KBM-7 (cell line): ENCODE measurements around the gene ADAMTS16.

Experiments used
- DNase-seq: peaks from one replicate; pipeline ENCODE4 v3.0.0-alpha.2; 2015
- in situ Hi-C: fragments of 300-500 bp; cut with MboI; formaldehyde crosslinking; loops from 2 replicates; pipeline ENCODE4 v1.14.3; 2020; ENCODE audit warnings: low sequenced_read_pairs, low pct_unique_long_range_greater_than_20kb, mixed read lengths

The ADAMTS16 gene

GRCh38 chr5:5209089-5209488 lies 69.0 kb downstream of the ADAMTS16 start:
- in situ Hi-C loops: no loop called here
- no peak for DNase-seq

GRCh38 chr5:5209510-5210286 lies 69.6 kb downstream of the ADAMTS16 start:
- in situ Hi-C loops: no loop called here
- no peak for DNase-seq

DNA sequence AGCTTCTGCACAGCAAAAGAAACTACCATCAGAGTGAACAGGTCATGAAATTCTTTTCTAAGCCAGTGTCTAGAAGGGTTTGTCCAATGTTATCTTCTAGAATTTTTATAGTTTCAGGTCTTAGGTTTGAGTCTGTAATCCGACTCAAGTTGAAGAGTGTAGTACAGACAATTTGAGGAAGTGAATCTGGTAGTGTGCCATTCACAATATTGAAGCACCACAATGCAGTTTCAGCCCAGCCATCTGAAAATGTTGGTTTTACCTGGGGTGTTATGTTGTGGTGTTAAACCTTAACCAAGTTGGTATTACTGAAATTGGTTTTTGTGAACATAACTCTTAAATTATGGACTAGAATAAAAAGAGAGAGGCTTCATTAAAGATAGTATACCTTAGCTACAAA lies 77.2 kb downstream of the ADAMTS16 start:
- no peak for DNase-seq
- in situ Hi-C loops: no loop called here

GRCh38 chr5:5218396-5218795 lies 78.3 kb downstream of the ADAMTS16 start:
- DNase-seq: no peak
- in situ Hi-C loops: no loop called here

DNA sequence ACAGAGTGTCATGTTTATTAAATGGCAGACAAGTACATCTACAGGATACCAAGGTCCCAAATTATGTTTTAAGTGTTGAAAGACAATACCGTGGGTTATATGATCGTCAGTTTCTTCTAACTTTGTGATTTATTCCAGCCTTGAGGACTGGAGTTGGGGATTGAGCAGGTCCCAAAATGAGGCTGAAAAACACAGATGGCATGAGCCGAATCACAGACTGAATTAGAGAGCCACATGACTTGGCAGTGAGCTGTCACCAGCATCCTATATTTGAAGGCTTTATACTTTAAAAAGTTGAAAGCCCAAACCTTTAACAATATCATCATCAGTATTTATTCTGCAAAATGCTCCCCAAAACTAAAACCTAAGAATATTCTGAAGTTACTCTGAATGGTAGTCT lies 79.4 kb downstream of the ADAMTS16 start:
- no peak for DNase-seq
- in situ Hi-C loops: no loop called here

DNA sequence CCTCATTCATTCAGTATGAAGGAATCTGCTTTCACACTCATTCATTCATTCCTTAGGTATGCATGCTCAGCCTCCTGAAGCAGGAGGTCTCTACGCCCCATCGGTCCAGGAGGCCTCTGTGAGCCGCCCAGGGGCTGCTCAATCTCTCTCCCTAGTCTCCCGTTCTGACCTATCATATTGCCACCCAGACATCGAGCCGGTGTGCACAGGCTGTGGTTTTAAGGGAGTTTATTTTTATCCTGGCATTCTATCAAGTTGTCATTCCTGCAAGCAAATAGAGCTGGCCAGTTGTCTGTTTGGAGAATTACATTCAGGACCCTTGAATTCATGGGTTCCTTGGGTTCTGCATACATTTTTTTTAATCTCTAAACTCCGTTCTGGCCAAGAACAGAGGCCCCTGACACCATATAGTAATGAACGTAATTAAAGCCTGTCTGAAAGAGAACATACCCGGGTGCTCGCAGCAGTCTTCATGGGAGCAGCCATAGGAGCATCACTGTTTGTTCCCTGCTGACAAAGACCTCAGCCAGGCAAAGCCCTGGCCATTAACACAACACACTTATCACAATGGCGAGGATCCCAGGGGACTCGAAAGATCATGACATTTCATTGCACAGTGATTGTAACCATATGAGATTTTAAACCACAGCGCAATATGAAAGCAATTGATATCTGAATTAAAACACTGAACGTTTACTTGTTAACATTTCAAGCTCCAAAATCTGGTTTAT lies 80.9 kb downstream of the ADAMTS16 start:
- DNase-seq: no peak
- in situ Hi-C loops: no loop called here

GRCh38 chr5:5221724-5222123 lies 81.6 kb downstream of the ADAMTS16 start:
- DNase-seq: no peak
- in situ Hi-C loops: no loop called here

GRCh38 chr5:5231576-5231975 lies 91.4 kb downstream of the ADAMTS16 start:
- no peak for DNase-seq
- in situ Hi-C loops: no loop called here

DNA sequence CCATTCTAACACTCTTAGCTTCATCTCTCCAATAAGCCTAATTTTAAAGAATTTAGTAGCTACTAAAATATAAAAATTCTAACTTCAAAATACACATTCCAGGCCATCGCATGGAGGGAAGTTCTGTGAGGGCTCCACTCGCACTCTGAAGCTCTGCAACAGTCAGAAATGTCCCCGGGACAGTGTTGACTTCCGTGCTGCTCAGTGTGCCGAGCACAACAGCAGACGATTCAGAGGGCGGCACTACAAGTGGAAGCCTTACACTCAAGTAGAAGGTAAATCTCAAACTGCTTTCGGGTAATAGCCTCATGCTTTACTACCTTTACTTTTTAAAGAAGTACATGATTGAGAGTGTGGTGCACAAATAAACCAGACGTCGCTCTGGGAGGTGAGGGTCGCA lies 94.8 kb downstream of the ADAMTS16 start:
- in situ Hi-C loops: no loop called here
- DNase-seq: no peak

- in situ Hi-C loops: no loop called here
- no peak for DNase-seq
Measured at GRCh38 chr5:5235685-5236084, 95.6 kb downstream of the ADAMTS16 start.

DNA sequence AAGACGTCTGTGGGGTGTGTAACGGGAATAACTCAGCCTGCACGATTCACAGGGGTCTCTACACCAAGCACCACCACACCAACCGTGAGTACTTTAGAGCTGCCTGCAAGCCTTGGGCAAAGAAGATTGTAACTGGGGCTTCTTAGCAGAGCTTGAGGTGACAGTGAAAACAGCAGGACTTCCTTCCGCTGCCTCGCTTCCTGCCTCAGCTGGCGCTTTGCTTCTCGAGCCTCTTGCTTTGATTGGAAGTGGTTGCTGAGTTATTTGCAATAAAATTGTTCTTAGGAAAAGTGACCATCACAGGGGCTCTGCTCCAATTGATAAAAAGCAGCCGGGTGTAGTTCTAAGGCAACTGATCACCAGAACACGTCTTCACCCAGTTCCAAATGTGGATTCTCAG lies 99.1 kb downstream of the ADAMTS16 start:
- no peak for DNase-seq
- in situ Hi-C loops: no loop called here

DNA sequence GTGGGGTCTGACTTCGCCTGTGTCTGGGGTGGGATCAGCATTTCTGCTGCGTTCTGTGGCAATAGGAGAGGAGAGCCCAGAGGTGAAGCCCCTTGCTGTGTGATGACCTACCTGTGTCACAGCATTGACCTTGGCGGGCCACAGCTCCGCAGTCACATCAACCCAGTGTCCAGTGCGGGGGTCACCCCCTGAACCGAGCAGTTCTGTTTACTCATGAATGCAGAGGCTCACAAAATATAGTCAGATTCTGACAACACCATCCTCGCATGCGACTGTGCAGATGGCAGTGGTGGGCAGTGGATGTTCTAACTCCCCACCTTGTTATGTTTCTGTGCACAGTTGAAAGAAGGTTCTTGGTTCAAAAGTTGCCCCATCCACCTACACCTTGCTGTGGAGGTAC lies 100.1 kb downstream of the ADAMTS16 start:
- DNase-seq: no peak
- in situ Hi-C loops: no loop called here

GRCh38 chr5:5242056-5242455 lies 101.9 kb downstream of the ADAMTS16 start:
- in situ Hi-C loops: no loop called here
- DNase-seq: no peak

GRCh38 chr5:5246736-5247135 lies 106.6 kb downstream of the ADAMTS16 start:
- no peak for DNase-seq
- in situ Hi-C loops: no loop called here

DNA sequence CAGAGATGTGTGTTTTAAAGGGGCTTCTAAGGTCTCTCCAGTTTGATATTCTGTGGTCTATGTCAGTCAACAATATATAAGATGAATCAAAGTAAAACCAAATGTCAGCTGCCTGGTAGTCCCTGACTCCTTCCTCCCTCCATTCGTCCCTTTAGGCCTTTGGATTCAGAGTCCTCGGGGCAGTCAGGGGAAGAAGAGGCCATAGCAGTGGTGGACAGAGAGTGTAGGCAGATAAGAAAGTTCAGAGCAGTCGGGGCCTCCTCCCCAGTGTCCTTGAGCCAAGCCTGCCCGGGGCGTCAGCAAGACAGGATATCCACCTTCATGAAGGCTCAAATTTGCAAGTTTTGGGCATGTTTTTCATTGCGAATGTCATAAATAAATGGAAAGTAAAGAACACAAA lies 110.6 kb downstream of the ADAMTS16 start:
- in situ Hi-C loops: no loop called here
- no peak for DNase-seq

GRCh38 chr5:5252106-5252505 lies 112.0 kb downstream of the ADAMTS16 start:
- DNase-seq: no peak
- in situ Hi-C loops: no loop called here

DNA sequence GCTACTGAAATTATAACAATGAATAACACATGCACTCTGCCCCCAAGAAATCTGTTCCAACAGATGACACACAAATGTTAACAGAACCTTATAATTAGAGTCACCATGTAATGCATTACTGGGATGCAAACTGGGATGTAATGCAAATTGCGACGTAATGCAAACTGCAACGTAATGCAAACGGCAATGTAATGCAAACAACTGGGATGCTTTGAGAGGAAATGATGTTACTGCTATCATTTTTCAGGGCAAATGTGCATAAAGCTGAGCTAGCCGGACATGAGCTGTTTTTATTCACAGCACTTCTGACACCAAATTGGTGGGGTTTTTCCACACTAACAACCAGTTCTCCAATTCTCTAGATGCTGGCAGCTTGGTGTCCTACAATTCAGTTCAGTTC lies 117.2 kb downstream of the ADAMTS16 start:
- in situ Hi-C loops: no loop called here
- no peak for DNase-seq

GRCh38 chr5:5258564-5258963 lies 118.4 kb downstream of the ADAMTS16 start:
- no peak for DNase-seq
- in situ Hi-C loops: no loop called here

DNA sequence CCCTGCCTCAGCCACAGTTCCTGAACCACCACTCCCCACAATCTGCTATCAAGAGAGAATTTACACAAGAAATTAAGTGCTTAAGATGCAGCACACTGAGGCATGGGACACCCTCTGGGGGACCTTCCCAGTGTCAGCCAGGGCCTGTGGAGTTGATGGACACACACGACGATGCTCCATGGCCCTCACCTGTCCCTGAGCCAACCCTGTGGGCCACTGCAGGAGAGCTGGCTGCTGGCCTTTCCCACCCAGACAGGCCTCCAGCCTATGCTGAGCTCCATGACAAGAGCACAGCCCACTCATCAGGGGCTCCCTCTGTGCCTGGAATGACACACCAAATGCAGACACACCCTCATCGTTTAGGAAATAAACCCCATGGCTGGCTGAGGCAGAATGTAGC lies 124.6 kb downstream of the ADAMTS16 start:
- DNase-seq: no peak
- in situ Hi-C loops: no loop called here

DNA sequence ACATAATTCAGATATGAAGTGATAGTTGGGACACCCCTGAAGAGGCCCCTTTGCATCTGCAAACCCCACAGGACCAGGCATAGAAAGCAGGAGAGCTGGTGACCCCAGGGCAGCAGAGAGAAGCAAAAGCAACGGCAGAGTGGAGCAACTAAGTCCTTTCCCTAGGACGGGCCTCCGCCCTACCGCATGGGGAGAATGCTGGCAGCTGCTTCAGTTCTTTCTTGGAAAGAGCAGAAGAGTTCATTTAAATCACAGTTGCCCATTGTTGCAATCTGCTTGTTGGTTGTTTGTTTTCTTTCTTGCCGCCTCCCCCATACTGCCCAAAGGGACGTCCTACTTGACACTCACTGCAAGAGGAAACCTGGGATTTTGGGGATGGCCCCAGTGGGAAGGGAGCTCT lies 126.2 kb downstream of the ADAMTS16 start:
- no peak for DNase-seq
- in situ Hi-C loops: no loop called here

DNA sequence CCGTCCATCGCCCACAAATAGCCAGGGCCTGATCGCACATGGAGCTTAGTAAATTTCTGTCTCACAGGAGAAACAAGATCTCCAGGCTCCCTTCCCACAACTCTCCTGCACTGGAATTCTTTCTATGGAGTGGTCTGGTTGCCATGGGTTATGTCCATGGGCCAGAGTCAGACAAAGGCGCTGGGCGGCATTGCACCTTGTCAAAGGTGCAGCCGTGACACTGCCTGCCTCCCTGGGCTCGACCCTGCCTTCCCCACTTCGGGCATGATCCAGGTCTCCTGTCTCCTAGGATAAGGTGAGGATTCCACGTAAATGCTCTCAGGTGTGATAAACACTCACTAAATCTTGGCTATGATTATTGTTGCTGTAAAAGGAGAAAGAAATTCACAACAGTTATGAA lies 130.0 kb downstream of the ADAMTS16 start:
- in situ Hi-C loops: no loop called here
- DNase-seq: no peak
